GM18909 (cell line): Measurements from ENCODE around the gene OTUD7B.
"Not testable (repeated sequence)": the region's sequence is repeated elsewhere in the genome, so short reads cannot be mapped to it uniquely, and the experiment has no call there.

ENCODE experiments used
- ATAC-seq: cut with Tn5 transposase; IDR thresholded peaks from one replicate; pipeline ENCODE4 v1.9.1; 2021; ENCODE audit warnings: mild to moderate bottlenecking; ENCODE audit not compliant: unreplicated experiment, poor library complexity

Gene OTUD7B

DNA sequence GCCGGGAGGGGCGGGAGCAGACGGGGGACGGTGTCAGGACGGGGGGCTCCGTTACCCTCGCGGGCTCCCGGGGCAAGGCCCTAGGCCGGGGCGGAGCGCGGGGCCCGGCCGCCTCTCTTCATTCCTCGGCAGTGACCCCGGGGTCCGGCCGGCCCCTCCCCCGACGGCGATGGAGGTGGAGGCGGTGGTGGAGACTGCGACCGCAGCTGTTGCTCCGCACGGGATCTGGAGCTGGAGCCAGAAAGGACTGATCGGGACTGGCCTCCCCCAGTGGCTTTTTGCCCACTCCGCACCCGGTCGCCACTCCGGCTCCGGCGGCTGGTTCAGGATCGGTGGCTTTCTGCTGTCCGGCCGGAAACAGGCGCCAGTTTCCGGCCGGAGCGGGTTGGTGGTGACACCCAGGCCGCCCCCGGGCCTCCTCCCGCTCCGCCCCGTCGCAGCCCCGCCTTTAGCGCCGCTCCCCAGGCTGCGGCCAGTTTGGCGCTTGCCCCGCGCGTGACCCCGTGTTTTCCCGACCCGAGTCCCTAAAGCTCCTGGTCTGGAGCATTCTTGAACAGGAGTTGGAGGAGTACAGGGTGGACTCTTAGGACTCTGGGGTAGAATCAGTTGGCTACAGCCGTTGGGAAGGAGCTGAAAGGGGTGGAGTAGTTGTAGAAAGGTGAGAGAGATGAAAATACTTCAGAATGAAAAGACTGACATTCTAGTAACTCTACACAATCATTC lies at the start of gene OTUD7B:
Gene OTUD7B (minus strand): TSS at position 334 of the 723 bp plus-strand sequence. CDS start 33,216 bp downstream, outside the sequence.
- peak; percentile 82 for ATAC-seq

DNA sequence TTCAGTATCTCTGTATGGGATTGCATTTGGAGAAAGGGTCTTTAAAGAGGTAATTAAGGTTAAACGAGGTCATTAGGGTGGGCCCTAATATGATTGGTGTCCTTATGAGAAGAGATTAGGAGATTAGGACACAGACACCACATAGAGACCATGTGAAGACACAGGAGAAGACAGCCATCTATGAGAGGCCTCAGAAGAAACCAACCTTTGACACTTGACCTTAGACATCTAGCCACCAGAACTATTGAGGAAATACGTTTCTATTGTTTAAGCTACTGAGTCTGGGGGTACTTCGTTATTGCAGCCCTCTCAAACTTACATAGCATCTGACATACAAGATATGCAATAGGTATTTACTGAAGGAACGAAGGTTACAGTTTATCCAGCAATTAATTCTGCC lies 49.7 kb upstream of the OTUD7B start:
- ATAC-seq = no peak

DNA sequence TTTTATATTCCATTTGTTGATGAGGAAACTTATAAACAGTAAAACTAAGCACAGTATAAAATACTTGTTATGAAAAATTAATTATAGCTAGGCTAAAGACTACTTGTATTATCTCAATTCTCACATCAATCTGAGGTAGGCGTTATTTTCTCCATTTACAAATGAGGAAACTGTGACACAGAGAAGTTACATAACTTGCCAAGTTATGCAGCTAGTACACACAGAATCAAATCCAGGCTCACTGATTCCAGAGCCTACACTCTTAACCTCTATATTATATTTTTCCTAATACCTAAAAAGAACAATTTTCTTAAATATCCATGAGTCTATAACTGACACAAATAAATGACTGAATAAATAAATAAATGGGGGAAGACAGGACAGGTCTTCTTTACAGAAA lies 45.9 kb upstream of the OTUD7B start:
- no peak for ATAC-seq

DNA sequence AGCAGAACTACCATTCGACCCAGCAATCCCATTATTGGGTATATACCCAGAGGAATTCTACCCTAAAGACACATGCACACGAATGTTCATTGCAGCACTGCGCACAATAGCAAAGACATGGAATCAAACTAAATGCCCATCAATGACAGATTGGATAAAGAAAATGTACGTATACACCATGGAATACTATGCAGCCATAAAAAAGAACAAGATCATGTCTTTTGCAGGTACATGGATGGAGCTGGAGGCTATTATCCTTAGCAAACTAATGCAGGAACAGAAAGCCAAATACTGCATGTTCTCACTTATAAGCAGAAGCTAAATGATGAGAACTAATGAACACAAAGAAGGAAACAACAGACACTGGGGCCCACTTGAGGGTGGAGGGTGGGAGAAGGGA lies 45.0 kb upstream of the OTUD7B start:
- ATAC-seq = not testable (repeated sequence)

DNA sequence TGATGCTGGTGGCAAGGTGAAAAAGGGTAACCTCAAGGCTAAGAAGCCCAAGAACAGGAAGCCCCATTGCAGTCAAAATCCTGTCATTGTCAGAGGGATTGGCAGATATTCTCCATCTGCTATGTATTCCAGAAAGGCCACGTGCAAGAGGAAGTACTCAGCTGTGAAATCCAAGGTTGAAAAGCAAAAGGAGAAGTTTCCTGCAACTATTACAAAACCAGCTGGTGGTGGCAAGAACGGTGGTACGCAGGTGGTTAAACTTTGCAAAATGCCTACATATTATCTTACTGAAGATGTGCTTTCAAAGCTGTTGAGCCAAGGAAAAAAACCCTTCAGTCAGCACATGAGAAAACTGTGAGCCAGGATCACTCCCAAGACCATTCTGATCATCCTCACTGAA lies 43.4 kb upstream of the OTUD7B start:
- no peak for ATAC-seq

DNA sequence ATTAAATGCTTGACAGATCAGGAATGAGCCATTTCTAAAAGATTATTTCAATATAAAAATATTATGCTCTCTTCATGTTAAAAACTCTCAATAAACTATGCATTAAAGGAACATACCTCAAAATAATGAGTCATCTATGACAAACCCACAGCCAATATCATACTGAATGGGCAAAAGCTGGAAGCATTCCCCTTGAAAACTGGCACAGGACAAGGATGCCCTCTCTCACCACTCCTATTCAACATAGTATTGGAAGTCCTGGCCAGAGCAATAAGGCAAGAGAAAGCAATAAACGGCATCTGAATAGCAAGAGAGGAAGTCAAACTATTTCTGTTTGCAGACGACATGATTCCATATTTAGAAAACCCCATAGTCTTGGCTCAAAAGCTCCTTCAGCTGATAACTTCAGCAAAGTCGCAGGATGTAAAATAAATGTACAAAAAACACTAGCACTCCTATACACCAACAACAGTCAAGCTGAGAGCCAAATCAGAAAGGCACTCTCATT lies 41.4 kb upstream of the OTUD7B start:
- not testable (repeated sequence) for ATAC-seq

DNA sequence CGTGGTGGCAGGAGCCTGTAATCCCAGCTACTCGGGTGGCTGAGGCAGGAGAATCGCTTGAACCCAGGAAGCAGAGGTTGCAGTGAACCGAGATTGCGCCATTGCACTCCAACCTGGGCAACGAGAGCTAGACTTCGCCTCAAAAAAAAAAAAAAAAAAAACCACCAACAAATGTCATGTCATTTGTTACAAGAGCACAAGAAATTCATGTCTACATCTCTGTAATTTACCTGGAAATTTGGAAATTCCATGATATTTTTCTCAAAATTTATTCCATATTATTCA lies 40.5 kb upstream of the OTUD7B start:
- no peak for ATAC-seq

DNA sequence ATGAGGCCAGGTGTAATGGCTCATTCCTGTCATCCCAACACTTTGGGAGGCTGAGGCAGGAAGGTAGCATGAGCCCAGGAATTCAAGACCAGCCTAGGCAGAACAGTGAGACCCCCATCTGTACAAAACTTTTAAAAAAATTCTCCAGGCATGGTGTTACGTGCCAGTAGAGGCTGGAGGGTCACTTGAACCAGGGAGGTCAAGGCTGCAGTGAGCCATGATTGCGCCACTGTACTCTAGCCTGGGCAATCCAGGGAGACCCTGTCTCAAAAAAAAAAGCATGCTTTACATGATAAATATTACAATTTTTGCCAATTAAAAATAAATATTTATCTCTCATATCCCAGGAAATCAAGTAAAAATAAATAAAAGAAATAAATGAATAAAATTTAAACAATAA lies 39.4 kb upstream of the OTUD7B start:
- ATAC-seq = no peak

DNA sequence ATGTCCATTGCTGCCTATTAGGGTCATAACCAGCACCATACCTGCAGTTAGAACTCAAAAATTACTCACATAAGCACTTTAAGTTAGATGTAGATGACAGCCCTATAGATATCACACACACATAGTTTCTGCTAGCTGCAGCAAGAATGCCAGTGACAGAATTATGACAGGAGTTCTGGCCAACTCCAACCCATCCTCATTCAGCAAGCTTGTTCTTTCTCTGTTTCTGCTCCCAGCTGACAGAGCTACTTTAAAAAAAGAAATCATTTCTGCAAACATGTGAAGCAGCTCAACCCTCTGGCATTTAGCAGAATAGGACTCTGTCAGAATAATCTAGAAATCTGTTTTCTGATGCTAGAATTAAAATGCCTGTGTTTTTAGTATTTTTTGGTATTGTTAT lies 23.8 kb upstream of the OTUD7B start:
- ATAC-seq = no peak

DNA sequence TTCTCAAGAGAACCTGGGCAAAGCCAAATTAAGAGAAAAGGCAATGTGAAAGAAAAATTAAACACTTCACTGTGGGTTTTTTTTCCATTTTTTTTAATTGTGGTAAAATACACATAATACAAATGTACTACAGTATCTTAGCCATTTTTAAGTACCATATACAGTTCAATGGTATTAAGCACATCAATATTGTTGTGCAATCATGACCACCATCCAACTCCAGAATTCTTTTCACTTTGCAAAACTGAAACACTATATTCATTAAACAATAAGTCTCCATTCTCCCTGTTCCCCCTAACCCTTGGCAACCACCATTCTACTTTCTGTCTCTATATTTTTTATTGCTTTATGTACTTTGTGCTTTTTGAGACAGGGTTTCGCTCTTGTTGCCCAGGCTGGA lies 17.8 kb upstream of the OTUD7B start:
- ATAC-seq = no peak

DNA sequence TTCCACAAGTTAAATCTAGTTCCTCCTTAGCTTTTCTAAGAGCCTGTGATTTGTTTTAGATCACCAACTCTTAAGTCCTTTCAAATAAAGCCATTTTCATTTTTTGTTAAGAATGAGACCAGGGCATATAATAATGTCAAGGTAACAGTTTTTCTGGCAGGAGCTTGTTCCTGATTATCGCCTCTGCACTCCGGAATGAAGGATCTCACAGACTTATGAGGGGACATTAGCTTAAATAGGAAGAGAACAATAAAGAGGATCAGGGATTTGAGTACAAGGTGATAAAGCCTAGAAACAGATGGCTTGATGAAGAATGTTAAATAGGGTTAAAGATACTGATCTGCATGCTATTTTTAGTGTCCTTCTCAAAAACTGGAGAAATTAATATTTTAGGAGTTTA lies 13.6 kb upstream of the OTUD7B start:
- no peak for ATAC-seq

DNA sequence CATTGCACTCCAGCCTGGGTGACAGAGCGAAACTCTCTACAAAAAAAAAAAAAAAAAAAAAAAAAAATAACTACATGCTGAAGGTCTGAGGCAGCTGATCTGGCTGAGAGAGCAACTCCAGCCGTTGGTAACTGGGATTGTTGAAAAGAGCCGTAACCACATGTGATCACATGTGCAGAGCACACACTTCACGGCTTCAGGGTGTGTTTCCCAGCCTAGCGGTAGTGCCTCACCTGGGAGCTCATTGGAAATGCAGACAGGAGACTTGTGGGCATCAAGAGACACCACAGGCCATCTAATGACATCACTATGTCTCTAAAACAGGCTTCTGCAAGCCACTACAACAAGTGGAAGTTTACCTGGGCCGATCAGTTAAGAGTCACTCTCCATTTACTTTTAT lies 11.8 kb upstream of the OTUD7B start:
- ATAC-seq = no peak

DNA sequence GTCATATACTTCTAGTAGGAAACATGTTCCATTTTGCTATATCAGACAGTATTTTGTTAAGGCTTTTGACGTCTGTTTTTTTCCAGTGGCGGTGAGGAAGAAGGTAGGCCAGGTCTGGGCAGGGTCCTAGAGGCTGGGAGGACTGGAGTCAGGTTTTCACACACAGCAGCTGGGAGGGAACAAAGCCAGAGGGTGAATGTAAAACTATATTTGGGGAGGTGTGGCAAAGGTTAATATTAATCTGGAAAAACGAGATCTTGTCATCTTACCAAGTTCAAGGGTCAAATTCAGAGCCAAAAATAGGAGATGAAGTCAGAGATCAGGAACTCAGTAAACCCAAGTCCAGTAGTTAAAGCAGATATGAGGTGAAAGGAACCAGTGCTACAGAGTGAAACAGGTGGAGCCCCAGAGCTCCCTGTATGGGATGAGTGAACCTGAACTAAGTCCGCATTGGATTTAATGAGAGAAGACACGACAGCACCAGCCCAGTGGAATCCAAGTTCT lies 10.7 kb upstream of the OTUD7B start:
- ATAC-seq = no peak

DNA sequence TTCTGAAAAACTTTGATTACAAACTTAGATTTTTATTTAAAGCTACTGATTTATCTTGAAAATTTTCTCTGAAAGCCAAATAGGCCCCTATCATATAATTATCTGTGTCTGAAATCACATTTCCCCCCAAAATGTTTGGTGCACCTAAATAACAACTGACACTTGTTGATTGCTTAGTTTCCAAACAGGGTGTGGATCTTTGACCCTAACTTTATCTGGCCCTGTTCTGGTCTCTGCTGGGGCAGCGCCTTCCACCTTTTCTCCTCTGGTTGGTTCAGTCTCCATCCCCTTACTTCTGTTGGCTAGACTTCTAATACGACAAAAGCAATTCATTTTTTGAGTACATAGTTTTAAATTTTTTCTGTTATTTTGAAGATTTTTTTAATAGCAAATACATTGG lies 10.2 kb upstream of the OTUD7B start:
- no peak for ATAC-seq

DNA sequence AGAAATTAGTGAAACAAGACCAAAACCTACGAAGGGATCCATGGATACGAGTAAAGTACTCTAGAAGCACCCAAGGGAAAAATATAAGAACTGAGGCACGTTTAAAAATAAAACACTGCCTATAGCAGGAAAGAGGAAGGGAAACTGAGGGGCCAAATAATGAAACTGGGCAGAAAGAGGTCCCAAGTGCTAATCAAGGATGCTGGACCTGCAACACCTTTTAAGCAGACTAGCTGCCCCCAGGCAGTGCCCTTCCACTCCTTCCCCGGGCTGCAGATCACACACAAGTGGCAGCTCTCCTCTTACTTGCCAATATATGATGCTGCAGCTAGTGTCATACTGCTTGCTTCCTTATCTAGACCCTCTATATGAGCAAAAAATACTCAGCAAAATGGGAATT lies 7.6 kb upstream of the OTUD7B start:
- no peak for ATAC-seq

DNA sequence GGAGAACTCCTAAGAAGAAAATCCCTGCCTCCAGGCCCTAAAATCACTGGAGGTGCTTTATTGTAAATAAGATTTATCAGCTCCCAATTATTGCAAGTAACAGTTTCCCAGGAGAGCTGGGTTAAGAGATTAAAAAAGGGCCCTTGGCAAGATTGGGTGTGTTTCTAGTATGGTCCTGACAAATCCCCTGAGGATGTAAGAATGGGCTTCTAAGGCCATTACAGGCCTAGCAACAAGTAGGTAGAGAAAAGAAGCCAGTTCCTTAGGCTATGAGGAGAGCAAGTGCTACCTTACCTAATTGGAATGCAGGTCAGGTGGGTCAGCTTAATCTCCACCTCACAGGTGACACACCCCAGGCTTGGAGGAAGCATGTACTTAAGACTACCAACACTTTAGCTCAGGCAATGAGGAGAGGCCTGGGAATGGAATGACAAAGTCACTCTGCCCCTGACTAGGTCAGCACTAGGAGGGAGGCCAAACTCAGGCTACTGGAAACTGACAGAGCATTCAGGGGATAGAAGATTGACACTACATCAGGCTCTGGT lies 6.8 kb upstream of the OTUD7B start:
- ATAC-seq = no peak

DNA sequence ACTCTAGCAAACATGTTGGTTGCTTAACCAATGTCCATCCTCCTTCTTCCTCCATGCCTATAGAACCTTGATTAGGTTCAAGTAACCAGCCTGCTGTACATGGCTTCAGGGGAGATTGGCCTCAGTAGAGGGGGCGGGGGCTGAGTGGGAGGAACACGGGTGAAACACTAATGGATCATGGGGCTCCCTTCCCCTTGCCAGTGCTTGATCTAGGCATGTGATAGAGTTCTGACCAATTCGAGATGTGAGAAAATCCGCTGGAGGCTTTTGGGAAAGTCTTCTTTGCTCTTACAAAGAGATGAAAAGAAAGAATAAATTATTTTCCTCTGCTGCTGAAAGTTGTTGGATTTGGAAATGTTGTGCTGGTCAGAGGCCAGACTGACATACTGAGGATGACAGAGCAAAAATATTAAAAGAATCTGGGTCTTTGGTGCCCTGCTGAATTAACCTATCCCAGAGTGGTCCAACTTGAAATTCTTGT lies 5.2 kb upstream of the OTUD7B start:
- ATAC-seq = no peak

DNA sequence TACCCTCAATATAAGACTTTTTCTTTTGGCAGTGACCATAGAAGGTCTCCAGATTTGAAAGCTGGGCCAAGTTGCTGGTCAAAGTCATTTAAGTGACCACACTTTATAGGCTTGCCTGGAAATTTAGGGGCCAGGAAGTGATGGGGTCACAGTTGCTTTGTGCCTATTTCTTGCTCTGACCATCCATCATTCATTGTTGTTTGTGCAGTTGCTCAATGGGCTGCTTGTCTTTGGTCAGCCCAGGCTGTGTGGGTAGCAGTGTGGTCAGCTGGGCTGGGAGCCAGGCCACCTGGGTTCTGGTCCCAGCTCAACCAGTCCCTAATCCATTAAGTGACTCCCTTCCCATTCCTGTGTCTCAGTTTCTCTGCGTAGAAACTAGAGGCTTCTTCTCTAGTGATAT lies 2.1 kb upstream of the OTUD7B start:
- no peak for ATAC-seq

DNA sequence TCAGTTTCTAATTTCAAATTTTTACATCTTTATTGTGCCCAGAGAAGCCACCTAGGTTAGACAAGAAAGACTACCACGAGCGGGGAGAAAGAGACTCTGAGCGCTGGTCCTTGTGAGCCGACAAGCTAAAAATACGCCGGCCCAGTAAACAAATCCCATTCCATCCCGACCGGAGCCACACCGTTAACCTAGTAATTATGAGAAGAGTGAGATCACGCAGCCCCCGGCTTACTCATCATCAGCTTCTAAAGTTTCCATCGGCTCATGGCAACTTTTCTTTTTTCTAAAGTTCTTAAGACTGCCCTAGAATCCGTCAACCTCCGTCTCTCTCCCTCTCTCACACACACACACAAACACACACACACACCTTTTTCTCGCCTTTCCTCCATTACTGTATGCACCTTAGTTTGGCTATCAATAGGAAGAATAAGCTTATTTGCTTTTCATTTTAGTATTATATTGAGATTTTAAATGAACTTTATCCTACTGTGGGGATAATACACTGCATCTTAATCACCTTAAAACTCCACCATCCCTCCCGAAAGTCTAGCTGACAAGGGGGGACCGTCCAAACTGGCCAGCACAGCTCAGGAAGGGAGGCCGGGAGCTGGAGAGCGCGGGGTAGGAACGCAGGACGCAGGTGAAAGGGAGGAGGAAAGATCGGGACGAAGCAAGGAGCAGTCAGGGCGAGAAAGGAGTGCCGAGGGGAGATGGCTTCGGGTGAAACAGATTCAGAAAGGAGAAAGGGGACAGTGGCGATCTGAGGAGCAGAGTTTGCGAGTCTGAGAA lies 728 bp downstream of the OTUD7B start:
- peak; percentile 23 for ATAC-seq

DNA sequence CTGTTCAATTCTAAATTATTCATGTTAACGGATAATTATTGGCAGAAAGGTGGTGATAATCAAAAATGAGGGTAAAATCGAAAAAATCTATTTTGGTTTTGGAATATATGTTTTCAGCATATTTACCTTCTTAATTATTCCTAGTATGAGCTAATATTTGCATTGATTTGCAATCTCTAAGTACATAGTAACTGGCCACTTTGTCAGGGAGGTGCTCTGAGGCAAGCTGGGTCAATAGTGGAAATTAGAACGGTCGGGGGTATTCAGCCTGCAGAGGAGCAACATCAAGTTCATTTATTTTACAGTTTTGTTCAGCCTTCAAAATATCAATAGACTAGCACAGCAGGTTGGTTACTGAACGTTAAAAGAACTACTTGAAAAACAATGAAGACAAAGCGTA lies 1.8 kb downstream of the OTUD7B start:
- ATAC-seq = no peak

DNA sequence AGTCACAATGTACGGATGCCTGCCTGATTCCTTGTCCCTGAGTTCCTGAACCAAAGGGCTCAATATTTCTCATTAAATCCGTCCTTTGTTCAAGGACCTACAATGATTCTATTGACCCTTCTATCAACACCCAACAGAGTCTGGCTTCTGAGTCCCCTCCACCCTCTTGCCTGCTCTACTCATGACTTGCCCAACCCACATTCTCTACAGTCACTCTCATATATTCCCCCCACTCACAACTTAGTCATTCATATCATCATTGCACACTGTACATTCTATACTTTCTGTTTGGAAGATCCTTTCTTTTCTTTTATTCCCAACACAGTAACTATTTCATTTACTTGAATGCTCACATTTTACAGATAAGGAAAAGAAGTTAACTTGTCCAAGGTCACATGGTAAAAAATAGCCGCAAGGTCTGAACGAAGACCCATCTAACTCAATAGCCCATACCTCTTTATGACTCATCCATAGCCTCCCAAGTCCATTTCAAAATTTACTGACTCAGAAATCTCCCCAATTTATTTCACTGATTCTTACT lies 3.6 kb downstream of the OTUD7B start:
- no peak for ATAC-seq
